ENCODE results near the gene ALDH4A1. TPM values are rescaled to one million over a fixed set of nuclear protein-coding genes. Genes with fewer than 3 reads are reported as not detected.

The ALDH4A1 gene
- total RNA-seq, 2 donors from 2014 or later, result 9.6 to 24.2 TPM

- no peaks in the 10 kb centered on the region for H3K4me1 ChIP-seq (ENCODE audit: control insufficient read depth in 1 of 2, low read depth in 2 of 2)
- no peak for TF ChIP-seq CTCF (IDR thresholded peaks at IDR 0.05)
- H3K36me3 ChIP-seq, result no peaks in the 10 kb centered on the region
- H3K4me3 ChIP-seq, result no peak overlapping the region
- H3K27me3 ChIP-seq (replicated peaks; ENCODE audit: insufficient read depth), result no peaks in the 10 kb centered on the region
- DNase-seq (ENCODE audit: low spot score) (no peak), ATAC-seq (ENCODE audit: insufficient number of reproducible peaks, low FRiP score, low read depth) (no peak)
- no peaks in the 10 kb centered on the region for H3K9me3 ChIP-seq
- H3K27ac ChIP-seq, result no peak overlapping the region
Measured at GRCh38 chr1:18831656-18832055, 70.7 kb downstream of the ALDH4A1 start.

GRCh38 chr1:18830596-18830995, 71.8 kb downstream of the ALDH4A1 start:
- H3K27me3 ChIP-seq (replicated peaks; ENCODE audit: insufficient read depth), result no peaks in the 10 kb centered on the region
- no peak overlapping the region for H3K4me3 ChIP-seq
- no peak for TF ChIP-seq CTCF (IDR thresholded peaks at IDR 0.05)
- H3K36me3 ChIP-seq, result no peaks in the 10 kb centered on the region
- no peaks in the 10 kb centered on the region for H3K4me1 ChIP-seq (ENCODE audit: control insufficient read depth in 1 of 2, low read depth in 2 of 2)
- no peak overlapping the region for H3K27ac ChIP-seq
- DNase-seq (ENCODE audit: low spot score) (no peak), ATAC-seq (ENCODE audit: insufficient number of reproducible peaks, low FRiP score, low read depth) (no peak)
- no peaks in the 10 kb centered on the region for H3K9me3 ChIP-seq

GRCh38 chr1:18829671-18830070, 72.7 kb downstream of the ALDH4A1 start:
- TF ChIP-seq CTCF (IDR thresholded peaks at IDR 0.05), result no peak
- ATAC-seq (ENCODE audit: insufficient number of reproducible peaks, low FRiP score, low read depth), result no peak

GRCh38 chr1:18828224-18828623, 74.1 kb downstream of the ALDH4A1 start:
- no peaks in the 10 kb centered on the region for H3K27me3 ChIP-seq (replicated peaks; ENCODE audit: insufficient read depth)
- DNase-seq (ENCODE audit: low spot score), result no peak
- H3K27ac ChIP-seq, result no peak overlapping the region
- no peaks in the 10 kb centered on the region for H3K4me1 ChIP-seq (ENCODE audit: control insufficient read depth in 1 of 2, low read depth in 2 of 2)
- H3K9me3 ChIP-seq, result no peaks in the 10 kb centered on the region
- TF ChIP-seq CTCF (IDR thresholded peaks at IDR 0.05), result no peak
- no peak for ATAC-seq (ENCODE audit: insufficient number of reproducible peaks, low FRiP score, low read depth)
- no peak overlapping the region for H3K4me3 ChIP-seq
- H3K36me3 ChIP-seq, result no peaks in the 10 kb centered on the region

More at GRCh38 chr1:18829671-18830070, 72.7 kb downstream of the ALDH4A1 start:
- no peaks in the 10 kb centered on the region for H3K9me3 ChIP-seq
- no peak overlapping the region for H3K27ac ChIP-seq
- H3K4me3 ChIP-seq, result no peak overlapping the region
- DNase-seq (ENCODE audit: low spot score), result no peak
- no peaks in the 10 kb centered on the region for H3K4me1 ChIP-seq (ENCODE audit: control insufficient read depth in 1 of 2, low read depth in 2 of 2)
- H3K36me3 ChIP-seq, result no peaks in the 10 kb centered on the region
- no peaks in the 10 kb centered on the region for H3K27me3 ChIP-seq (replicated peaks; ENCODE audit: insufficient read depth)

GRCh38 chr1:18823438-18823837, 78.9 kb downstream of the ALDH4A1 start:
- Histone ChIP-seq H3K9me3 (no peaks in the 10 kb centered on the region), H3K27ac (no peak overlapping the region), H3K4me3 (no peak overlapping the region), H3K4me1 (ENCODE audit: control insufficient read depth in 1 of 2, low read depth in 2 of 2) (no peaks in the 10 kb centered on the region), H3K27me3 (replicated peaks; ENCODE audit: insufficient read depth) (no peaks in the 10 kb centered on the region), H3K36me3 (no peaks in the 10 kb centered on the region)
- no peak for TF ChIP-seq CTCF (IDR thresholded peaks at IDR 0.05)
- no peak for DNase-seq (ENCODE audit: low spot score)
- no peak for ATAC-seq (ENCODE audit: insufficient number of reproducible peaks, low FRiP score, low read depth)

Other genes starting within 250 kb of the ALDH4A1 start
- gene TAS1R2, start 42.9 kb downstream of the ALDH4A1 start, total RNA-seq, result not detected
- gene IFFO2, start 54.1 kb upstream of the ALDH4A1 start, total RNA-seq, result 10 to 100 TPM; 24.8 to 27.7 TPM